Measurements from ENCODE around the gene RNF121. TPM values are rescaled to one million over a fixed set of nuclear protein-coding genes. Genes with fewer than 3 reads are reported as not detected.

Gene RNF121
- total RNA-seq, 1 donor from 2014 or later, result 30.9 TPM

DNA sequence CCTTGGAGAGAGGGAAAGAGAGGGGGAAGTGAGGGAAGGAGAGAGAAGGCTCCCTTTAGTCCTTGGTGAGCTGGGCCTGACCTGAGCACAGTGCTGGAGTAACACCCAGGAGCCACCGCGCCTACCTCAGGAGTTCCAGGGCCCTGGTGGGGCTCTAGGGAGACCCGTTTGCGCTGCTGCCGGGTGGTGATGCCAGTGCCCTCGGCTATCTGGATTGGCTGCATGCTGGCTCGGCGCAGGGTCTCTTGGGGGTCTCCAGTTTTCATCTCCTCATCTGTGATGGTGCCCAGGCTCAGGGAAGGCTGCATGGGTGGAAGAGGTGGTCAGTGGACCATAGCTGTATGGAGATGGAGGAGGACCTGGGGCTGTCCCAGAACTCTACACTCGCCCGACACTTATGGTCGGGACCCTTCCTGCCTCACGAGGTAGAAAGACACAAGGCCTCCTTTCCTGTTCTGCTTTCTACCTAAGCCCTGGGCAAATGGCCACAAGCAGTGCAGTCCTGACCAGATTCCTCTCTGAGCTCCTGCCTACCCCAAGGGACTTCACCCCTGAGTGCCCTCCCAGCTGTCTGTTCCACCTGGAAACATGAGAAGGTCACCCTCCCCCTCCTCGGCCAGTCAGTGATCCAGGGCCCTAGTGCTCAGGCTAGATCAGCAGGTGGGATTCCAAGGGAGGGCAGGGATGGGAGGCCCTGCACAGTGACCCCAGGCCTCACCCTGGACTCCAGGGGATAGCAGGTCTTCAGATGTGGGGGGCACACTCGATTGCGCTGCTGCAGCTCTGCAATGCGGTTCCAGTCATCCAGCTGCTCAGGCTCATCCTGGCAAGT lies 75.9 kb downstream of the RNF121 start:
- DNase-seq (ENCODE audit: low read depth), result no peak
- no peak overlapping the region for H3K4me3 ChIP-seq (ENCODE audit: low read depth, low read length)
- peaks cover 11% of the 10 kb centered on the region for H3K36me3 ChIP-seq (ENCODE audit: control insufficient read depth, insufficient read depth, low read length)
- TF ChIP-seq, protein P1, sequence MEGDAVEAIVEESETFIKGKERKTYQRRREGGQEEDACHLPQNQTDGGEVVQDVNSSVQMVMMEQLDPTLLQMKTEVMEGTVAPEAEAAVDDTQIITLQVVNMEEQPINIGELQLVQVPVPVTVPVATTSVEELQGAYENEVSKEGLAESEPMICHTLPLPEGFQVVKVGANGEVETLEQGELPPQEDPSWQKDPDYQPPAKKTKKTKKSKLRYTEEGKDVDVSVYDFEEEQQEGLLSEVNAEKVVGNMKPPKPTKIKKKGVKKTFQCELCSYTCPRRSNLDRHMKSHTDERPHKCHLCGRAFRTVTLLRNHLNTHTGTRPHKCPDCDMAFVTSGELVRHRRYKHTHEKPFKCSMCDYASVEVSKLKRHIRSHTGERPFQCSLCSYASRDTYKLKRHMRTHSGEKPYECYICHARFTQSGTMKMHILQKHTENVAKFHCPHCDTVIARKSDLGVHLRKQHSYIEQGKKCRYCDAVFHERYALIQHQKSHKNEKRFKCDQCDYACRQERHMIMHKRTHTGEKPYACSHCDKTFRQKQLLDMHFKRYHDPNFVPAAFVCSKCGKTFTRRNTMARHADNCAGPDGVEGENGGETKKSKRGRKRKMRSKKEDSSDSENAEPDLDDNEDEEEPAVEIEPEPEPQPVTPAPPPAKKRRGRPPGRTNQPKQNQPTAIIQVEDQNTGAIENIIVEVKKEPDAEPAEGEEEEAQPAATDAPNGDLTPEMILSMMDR (IDR thresholded peaks at IDR 0.05; ENCODE audit: insufficient read depth, low read length, poor library complexity, severe bottlenecking), result no peak
- no peaks in the 10 kb centered on the region for H3K27me3 ChIP-seq (ENCODE audit: control insufficient read depth, insufficient read depth, low read length)

DNA sequence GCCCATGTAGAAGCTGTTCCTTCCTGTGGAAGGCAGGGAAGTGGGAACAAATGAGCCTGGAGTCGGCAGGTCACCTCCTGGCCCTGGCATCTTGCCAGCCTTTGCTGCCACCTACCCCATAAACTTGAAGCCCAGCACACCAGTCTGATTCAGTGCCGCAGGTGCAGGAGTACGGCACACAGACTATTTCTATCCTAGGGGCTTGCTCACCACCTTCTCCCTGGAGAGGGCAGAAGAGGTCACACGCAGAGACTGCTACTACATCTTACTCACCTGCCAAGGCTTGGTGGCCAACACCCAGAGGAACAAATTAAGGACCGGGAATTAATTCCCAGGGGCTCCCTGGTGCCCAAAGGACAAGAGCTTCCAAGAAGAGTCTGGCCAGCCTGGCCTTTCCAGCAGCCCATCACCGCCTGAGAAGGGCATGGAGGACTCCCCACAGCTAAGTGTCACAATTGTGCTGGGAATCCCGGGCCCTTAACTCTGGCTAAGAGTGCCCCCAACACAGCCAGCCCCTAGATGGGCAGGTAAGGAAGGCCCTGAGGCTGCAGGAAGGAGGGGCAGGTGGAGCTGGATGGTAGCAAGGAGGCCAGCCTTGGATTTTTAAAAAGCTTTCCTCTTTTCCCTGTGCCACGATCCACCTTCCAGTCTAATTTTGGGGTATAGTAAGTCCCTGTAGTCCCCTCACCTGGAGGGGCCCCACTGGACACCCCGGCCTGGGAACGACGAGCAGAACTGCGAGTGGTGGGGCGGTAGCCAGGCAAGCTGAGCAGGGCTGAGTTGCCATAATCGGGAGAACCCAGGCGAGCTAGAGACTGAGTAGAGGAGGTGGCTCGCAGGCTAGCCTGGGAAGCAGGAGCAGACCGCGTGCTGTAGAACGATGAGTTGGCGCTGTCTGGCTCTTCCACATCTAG lies 76.8 kb downstream of the RNF121 start:
- TF ChIP-seq, protein P1 (IDR thresholded peaks at IDR 0.05; ENCODE audit: insufficient read depth, low read length, poor library complexity, severe bottlenecking), result no peak
- DNase-seq (ENCODE audit: low read depth), result no peak
- Histone ChIP-seq H3K36me3 (ENCODE audit: control insufficient read depth, insufficient read depth, low read length) (peaks cover 10% of the 10 kb centered on the region), H3K27me3 (ENCODE audit: control insufficient read depth, insufficient read depth, low read length) (no peaks in the 10 kb centered on the region), H3K4me3 (ENCODE audit: low read depth, low read length) (no peak overlapping the region)

DNA sequence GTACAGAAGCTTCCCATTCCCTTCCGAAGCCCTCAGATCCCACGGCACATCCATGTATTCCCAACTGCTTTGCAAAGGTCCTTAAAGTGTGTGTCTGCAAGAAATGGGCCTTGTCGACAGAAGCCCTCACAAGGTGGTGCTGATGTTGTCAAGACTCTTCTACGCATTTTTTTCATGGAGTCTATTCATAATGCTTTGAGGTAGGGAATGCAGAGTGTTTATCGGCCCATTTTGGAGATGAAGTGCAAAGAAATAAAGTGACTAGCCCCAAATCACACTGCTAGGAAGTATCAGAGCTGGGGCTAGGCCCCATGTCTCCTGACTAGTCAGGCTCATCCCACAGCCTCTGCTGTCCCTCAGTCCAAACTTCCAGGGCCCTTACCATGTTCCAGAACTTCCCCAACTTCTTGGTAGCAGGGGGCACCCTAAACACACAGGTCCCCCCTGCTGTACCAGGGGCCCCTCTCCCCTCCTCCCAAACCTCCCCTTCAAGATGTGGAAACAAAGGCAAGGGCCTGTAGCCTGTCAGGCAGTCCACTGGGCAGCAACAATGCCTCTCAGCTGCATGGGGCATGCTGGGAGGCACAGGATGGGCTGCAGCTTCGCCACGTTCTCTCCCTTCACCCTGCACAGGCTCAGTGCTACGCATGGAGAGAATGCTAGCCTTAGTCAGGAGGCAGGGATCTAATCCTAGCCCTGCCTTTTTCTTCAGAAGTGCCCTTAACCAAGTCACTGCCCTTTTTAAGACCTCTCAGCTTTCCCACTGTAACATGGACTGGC lies 77.7 kb downstream of the RNF121 start:
- H3K27me3 ChIP-seq (ENCODE audit: control insufficient read depth, insufficient read depth, low read length), result no peaks in the 10 kb centered on the region
- H3K4me3 ChIP-seq (ENCODE audit: low read depth, low read length), result no peak overlapping the region
- peaks cover 11% of the 10 kb centered on the region for H3K36me3 ChIP-seq (ENCODE audit: control insufficient read depth, insufficient read depth, low read length)
- DNase-seq (ENCODE audit: low read depth), result no peak
- TF ChIP-seq, protein P1 (IDR thresholded peaks at IDR 0.05; ENCODE audit: insufficient read depth, low read length, poor library complexity, severe bottlenecking), result no peak

DNA sequence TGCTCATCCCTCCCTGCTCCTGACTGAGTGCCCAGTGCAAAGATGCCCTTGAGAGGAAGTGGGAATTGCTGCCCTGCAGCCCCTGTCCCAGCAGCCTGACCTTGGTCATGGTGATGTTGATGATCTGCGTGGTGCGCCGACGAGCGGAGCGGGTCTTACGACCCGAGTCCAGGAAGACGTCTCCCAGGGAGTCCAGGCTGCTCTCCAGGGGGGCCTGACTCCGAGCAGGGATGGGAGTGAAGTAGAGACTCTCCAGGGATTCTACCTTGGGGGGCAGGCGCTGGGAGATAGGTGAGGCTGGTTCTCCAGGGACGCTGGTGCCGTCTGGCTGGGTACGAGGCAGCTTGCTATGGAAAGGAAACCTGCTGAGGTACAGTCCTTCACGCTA lies 78.2 kb downstream of the RNF121 start:
- Histone ChIP-seq H3K36me3 (ENCODE audit: control insufficient read depth, insufficient read depth, low read length) (peaks cover 10% of the 10 kb centered on the region), H3K27me3 (ENCODE audit: control insufficient read depth, insufficient read depth, low read length) (no peaks in the 10 kb centered on the region), H3K4me3 (ENCODE audit: low read depth, low read length) (no peak overlapping the region)
- TF ChIP-seq, protein P1 (IDR thresholded peaks at IDR 0.05; ENCODE audit: insufficient read depth, low read length, poor library complexity, severe bottlenecking), result no peak
- no peak for DNase-seq (ENCODE audit: low read depth)

DNA sequence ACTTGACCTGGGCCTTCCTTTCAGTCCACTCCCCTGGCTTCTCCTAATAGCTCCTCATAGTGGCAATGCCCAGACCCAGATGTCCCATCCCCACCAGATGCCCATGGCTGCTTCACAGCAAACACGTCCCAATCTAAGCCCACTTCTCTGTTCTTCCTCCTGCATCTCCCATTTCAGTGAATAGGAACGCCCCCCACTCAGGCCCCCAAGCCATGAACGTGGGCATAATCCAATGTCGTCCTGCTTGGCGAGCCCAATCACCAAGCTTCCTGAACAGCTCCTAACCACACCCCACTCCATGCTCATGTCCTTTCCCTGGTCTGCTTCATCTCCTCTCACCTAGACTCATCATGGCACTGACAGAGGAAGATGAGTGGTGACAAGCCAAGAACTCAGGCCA lies 78.7 kb downstream of the RNF121 start:
- Histone ChIP-seq H3K27me3 (ENCODE audit: control insufficient read depth, insufficient read depth, low read length) (no peaks in the 10 kb centered on the region), H3K4me3 (ENCODE audit: low read depth, low read length) (no peak overlapping the region), H3K36me3 (ENCODE audit: control insufficient read depth, insufficient read depth, low read length) (peaks cover 10% of the 10 kb centered on the region)
- TF ChIP-seq, protein P1 (IDR thresholded peaks at IDR 0.05; ENCODE audit: insufficient read depth, low read length, poor library complexity, severe bottlenecking), result no peak
- no peak for DNase-seq (ENCODE audit: low read depth)

All from kidney epithelial cell (primary cell).